ENCODE measurements around the gene GRAP2. TPM values are rescaled to one million over a fixed set of nuclear protein-coding genes. Genes with fewer than 3 reads are reported as not detected.
A peak's percentile ranks its signal among the peaks of the same experiment; 100 is the strongest.

Gene GRAP2
- polyA plus RNA-seq, 3 donors: 0.61 to 1.3 (median 1.1) TPM

DNA sequence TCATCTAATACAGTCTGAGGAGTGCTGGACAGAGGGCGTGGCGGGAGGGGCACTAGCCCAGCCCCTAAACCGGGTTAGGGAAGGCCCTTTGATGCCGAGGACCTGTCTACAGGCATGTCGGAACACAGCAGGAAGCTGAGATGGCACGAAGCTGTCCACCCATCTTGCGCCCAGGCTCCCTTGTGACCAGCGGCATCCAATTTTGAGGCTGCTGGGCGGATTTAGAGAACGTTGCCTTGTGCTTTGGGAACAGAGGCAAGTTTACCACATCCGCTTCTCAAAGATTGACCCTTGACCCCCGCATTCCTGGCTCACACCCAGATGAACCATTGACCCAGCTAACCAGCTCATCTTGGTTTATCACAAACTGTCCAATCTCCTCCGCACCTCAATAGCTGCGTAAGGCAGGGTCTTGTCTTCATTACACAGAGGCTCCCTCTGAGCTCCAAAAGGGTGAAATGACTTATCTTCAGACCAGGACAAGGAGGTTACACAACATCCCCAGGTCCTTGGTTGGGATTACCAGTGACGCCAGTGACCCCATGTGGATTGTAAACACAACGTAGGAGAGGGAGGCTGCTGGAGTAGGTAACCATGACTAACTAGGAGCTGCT, 98.4 kb downstream of the GRAP2 start:
- no peak for DNase-seq (ENCODE audit: extremely low read depth in 1 of 11, low read depth in 9 of 11, low spot score in 4 of 11)

DNA sequence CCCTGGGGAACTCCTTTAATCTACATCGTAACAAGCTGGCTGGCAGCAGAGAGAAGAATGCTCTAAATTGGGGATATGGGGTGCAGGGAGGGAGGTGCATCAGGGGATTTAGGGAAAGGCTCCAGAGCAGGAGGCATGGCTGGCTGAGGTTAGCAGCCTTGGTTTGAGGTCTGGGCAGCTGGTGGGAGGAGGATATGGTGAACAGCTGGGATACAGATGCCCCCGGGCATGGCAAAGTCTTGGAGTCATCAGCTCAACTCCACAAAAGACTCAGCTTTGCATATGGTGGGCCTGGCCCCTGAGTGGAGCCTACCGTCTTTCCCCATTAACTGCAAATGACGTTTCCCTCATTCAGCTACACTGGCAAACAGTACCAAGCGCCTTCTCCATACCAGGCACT, 99.3 kb downstream of the GRAP2 start:
- no peak for DNase-seq (ENCODE audit: extremely low read depth in 1 of 11, low read depth in 9 of 11, low spot score in 4 of 11)

DNA sequence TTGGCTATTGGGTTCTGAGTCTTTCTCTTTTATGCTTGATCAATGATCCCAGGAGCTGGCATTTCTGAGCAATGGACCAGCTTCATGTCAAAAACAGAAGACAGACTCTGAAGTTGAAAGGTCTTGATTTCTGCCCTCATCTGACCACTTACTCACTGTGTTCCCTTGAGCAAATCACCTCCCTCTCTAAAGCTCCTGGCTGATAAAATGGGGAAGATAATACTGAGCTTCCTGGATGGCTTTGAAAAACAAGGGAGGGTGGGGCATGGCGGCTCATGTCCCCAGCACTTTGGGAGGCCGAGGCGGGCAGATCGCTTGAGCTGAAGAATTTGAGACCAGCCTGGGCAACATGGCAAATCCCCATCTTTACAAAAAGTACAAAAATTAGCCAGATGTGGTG, 100.2 kb downstream of the GRAP2 start:
- no peak for DNase-seq (ENCODE audit: extremely low read depth in 1 of 11, low read depth in 9 of 11, low spot score in 4 of 11)

DNA sequence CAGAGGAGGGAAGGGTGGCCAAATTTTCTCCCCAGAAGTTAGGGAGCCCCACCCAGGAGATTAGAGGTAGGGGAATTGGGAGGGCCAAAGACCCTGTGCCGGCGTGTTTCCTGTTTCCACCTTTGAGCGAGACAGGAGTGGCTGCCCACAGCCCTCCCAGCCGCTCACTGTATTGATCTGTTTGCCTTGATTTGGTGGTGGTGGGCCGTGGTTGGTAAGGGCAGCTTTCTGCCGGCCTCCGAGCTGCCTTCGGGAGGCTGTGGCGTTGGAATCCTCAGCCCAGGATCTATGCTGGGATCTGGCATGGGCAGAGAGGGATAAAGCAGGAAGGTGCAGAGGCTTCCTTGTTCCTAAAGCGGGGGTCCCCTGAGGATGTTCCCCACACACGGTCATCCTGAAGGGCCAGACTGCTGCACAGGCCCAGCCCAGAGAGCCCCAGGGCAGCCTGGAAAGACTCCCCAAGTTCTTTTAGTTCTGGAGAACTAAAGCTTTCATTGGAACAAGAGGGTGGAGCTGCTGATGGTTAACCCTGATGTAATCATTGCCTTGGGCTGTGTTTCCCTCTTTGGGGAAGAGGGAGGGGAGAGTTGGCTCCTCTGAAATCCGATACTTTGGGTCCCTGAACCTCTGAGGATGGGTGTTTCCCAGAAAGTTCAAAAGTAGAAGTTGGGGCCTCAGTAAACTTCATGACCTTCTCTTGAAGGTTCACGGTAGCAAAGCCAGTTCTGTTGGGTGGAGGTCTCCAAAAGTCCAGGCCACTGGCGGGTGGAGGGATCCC, 101.1 kb downstream of the GRAP2 start:
- DNase-seq (ENCODE audit: extremely low read depth in 1 of 11, low read depth in 9 of 11, low spot score in 4 of 11): no peak

DNA sequence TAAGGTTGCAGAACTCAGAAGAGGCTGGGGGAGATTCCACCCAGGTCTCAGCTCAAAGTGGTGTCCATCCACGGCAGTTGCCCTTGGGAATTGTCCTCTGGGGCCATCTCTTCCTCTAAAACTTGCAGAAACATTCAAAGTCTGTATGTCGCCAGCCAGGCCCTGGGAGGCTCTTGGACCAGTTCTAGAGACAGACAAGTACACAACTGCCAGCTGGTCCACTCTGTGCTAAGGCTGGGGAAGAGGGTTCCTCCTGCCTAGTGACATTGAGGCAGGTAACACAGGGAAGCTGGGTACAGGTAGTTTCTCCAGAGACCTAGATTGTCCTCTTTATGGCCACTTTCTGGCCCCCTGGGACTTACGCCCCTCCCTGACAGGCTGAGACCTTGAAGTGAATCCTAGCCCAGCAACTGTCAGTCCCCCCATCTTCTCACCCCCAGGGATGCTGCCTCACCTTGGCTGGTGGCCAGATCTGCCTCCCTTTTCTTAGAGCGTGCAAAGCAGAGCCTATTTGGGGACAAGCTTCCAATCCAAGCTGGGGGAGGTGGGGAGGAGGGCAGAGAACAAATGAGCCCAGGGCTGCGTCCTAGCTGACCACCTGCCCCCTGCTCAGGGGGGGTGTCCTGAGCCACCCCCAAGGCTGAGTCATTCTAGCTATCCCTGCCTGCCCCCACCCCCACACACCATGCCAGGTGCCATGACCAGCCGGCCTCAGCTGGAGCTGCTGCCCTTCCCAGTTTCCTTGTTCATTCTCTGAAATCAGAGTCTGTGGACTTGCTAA, 102.2 kb downstream of the GRAP2 start:
- no peak for DNase-seq (ENCODE audit: extremely low read depth in 1 of 11, low read depth in 9 of 11, low spot score in 4 of 11)

DNA sequence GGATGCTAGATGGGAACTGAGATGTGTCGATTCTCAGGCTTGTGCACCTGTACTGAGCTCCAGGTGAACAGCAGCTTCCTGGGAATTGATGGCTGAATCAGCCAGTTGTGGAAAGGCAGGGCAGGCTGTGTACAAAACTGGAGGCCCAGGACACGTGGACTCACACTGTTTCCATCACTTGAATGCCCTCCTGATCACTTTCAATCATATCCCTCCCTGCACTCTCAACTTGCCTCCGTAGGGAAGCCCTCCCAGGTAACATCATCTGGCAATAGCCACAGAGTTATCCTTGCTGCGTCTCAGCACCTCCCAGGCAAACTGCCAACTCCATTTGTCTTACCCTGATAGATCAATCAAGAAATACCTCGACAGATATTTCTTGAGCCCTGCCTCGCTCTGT, 104.0 kb downstream of the GRAP2 start:
- DNase-seq (ENCODE audit: extremely low read depth in 1 of 11, low read depth in 9 of 11, low spot score in 4 of 11): no peak

DNA sequence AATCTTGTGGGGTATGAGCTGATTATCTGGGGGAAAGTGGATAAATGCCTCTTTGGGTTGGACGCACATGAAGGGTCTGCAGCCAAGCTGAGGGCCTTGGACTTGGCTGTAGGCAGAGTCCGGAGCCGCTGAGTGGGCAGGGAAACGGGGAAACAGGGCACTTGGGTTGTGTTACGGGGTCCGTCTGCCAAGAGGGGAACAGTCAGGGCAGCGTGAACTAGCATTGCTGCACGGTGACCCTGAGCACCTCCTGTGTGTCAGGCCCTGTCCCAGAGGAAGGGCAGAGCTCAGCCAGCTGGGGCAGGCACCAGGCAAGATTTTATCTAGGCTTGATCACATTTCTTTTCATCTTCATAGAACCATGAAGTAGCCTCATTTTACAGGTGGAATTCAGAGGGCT, 105.8 kb downstream of the GRAP2 start:
- DNase-seq (ENCODE audit: extremely low read depth in 1 of 11, low read depth in 9 of 11, low spot score in 4 of 11): no peak

DNA sequence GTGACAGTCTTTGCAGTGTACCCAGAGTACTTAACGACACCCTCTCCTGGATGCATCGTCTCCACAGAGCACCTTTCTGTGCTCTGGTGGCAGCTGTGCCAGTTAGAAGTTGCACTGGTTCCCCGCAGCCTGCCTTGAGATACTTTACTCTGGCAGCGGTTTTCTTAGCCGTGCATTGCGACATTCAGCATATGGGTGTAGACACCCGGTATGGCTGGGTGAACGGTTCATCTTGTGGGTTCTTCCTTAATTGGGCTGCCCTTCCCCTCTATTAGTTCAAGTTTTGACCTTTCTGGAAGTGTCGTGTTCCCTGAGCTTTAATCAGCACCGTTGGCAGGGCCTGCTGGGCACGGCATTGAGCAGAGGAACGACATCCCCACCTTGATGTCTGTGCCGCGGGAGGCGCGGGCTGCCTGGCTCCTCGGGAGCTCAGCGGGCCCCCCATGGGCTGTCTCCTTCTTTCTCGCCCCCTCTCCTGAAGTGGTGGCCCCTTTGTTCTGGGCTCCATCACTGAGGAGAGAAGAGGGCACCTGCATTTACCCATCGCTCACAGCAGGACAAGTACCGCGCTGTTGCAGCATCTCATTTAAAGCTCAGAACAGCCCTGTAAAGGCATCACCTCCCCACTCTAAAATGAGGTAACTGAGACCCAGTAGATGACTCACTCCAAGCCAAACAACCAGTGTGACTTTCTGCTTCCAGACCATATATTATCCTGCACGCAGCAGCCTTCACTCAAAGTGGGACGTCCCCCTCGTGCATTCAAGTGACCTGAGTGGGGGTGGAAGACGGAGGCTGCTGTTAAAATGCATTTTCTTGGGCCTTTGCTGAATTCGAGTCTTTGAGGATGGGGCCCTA, 107.2 kb downstream of the GRAP2 start:
- no peak for DNase-seq (ENCODE audit: extremely low read depth in 1 of 11, low read depth in 9 of 11, low spot score in 4 of 11)

DNA sequence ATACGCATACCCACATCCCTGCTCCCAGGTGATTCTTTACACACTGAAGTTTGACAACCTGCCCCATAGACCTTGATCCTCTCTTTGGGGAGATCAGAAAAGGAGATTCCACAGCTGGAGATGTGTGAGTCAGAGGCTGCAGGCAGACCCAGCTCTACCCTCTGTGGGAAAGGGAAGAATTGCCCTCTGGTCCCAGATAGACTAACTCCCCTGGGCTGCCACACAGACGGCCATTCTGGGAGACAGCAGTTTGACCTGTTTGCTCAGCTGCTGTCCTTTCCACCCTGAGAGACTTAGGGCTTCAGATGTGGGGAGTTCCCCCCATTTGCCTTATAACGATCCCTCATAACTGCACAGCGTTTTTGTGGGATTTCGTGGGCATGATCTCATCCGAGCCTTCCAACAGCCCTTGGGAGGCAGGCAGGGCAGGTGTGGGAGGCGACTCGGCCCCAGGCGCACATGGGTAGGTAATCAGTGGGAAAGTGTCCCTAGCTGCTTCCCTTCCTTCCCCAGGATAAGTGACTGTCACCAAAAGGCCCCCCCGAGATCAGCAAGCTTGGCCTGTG, 107.9 kb downstream of the GRAP2 start:
- no peak for DNase-seq (ENCODE audit: extremely low read depth in 1 of 11, low read depth in 9 of 11, low spot score in 4 of 11)

DNA sequence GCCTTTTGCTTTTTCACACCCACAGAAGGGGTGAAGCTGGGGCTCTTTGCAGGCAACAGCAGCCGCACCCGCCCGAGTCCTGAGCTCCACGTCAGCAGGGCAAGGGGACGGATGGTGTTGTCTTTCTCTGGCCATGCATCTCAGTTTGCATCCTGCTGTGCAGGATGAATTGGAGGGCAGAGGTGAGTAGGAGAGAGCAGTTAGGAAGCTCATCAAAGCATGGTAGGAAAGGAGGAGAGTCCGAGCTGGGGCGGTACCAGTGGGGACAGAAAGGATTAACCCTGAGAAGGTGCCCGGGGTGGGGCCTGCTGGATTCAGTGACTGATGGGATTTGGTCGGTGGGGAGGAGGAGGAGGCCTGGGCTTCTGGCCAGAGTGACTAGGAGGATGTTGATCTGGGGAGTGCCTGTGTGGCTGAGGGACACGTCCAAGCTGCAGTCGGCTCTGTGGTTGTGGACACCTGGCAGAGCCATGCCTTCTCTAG, 108.4 kb downstream of the GRAP2 start:
- peak in 4 of 11 donors; percentile 38 to 66 (median 58) for DNase-seq (ENCODE audit: extremely low read depth in 1 of 11, low read depth in 9 of 11, low spot score in 4 of 11)

DNA sequence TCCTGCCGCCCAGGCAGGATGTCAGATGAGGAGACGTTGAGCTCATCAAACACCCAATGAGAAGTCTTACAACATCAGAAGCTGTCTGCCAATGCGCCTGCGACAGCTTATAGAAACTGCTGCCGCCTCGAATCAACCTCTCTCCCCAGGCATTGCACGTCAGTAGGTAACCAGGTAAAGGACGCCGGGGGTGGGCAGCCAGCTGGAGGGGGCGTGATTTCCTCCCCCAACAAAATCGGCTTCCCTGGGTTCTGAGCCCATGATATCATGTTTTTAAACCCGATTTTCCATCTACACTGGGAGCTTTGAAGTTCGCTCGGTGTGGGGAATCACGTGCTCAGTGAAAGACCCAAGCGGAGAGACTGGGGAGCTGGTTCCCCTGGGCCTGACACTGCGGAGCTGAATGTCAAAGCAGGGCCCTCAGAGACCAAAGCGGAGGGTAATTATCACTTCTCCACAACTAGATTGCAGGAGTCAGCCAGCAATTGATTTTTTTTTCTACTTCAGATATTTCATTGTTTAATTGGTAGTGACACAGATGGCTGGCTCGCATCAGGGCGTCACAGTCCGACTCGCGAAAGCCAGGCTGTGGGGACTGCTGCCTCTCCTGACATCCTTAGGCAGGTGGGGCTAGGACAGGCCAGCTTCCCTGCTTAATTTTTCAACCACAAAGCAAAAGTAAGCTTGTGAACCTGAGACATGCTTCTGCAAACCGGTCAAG, 109.2 kb downstream of the GRAP2 start:
- no peak for DNase-seq (ENCODE audit: extremely low read depth in 1 of 11, low read depth in 9 of 11, low spot score in 4 of 11)

DNA sequence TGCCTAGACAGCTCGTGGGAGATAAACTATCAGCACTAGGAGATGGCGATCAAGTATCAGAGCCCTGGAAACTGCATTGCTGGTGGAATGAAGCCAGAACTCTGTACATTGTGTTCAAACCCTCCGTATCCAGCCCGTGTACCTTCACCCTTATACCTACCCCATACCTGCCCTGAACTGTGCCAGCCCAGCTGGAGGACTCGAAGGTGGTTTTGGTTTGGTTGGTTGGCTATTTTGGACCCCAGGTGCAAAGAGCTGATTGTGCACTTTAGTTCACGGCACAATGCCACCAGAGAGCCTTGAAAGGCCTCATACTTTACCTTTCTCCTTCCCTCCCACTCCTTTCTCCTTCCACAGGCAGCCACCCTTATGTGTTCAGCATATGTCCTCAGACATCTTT, 109.9 kb downstream of the GRAP2 start:
- DNase-seq (ENCODE audit: extremely low read depth in 1 of 11, low read depth in 9 of 11, low spot score in 4 of 11): no peak

DNA sequence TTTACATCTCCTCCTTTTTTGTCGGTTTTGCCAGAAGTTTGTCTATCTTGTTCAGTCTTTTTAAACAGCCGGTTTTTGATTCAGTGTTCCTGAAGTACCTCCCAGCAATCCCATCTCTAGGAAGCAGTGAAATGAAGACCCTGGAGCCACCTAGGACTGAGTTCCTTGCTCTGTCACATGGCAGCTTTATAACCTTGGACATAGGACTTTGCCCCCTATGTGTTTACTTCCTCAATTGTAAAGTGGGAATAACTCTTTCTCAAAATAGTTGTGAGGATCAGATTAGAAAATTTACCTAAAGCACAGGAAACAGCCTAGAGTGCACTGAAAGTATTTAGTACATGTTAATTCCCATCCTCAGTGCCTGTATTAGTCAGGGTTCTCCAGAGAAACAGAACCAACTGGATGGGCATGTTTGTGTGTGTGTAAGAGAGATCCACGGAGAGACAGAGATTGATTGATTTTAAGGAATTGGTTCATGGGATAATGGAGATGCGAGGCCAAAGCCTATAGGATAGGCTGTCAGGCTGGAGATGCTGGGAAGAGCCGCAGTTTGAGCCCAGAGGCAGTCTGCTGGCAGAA, 113.9 kb downstream of the GRAP2 start:
- no peak for DNase-seq (ENCODE audit: extremely low read depth in 1 of 11, low read depth in 9 of 11, low spot score in 4 of 11)

DNA sequence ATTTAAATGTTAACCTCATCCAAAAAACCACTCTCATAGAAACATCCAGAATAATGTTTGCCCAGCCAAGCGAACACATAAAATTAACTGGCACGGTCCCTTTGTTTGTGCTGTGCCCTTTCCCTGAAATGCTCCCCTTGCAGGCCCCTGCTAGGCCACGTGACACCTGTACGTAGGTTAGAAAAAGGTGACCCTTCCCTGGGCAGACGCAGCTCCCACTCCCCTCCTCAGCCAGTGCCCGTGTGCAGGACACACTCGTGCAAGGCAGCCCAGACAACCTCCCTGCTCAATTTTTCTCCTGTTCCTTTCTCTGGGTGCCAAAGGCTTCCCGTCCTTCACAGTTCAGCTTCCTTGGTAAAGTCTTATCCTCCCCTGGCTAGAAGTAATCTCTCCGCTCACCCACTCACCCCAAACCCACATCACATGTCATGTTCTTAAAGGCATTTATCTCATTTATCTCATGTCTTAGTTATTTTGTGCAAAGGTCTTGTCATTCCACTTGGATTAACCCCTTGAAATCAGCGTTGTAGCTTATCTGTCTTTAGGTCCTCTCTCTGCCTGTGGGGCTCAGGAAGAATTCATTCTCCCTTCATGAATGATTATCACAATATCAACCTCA, 114.6 kb downstream of the GRAP2 start:
- DNase-seq (ENCODE audit: extremely low read depth in 1 of 11, low read depth in 9 of 11, low spot score in 4 of 11): no peak

DNA sequence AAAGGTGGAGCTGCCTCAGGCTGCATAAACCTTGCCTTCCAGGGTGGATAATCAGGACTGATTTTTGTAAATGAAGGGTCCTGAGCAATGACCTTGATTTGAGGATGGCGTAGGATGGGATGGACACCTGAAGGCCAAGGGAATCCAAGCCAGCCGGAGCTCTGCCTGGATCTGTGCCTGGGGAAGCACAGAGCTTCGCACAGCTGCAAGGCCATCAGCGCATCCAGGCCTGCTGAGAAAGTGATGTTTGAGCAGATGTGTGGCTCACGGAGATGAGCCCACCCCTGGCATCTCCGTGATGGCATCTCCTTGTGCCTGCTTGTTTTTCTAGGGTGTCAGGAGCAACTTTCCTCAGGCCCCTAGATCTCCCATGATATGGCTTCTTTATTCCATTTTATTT, 117.2 kb downstream of the GRAP2 start:
- no peak for DNase-seq (ENCODE audit: extremely low read depth in 1 of 11, low read depth in 9 of 11, low spot score in 4 of 11)

DNA sequence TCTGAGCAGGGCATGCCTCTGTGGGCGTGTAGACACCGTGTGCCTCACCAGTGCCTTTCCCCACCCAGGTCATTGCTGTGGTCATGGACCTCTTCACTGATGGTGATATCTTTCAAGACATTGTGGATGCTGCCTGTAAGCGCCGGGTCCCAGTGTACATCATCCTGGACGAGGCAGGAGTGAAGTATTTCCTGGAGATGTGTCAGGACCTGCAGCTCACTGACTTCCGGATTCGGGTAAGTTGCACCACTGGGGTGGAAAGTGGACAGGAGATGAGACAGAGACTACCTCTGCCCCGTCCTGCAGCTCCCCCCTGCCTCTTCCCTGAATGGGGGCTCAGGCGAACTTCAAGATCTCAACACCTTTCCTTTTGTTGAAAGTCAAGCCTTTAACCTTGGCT, 118.2 kb downstream of the GRAP2 start:
- DNase-seq (ENCODE audit: extremely low read depth in 1 of 11, low read depth in 9 of 11, low spot score in 4 of 11): no peak

DNA sequence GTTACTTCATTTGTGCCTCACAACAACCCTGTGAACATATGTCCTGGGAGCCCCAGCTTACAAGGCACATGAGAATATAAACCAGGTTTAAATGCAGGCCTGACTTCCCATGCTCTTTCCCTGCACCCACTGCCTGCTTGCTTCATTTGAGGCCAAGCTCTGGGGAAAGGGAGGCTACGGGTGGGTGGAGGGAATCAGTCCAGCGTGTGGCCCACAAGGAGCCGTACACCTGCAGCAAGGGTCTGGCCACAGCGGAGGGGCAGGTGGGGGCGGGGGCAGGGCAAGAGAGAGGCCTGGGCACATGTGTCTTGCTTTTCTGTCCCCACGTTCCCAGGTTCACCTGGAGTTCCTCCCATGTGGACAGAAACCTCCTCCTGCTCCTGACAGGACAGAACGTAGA, 120.1 kb downstream of the GRAP2 start:
- DNase-seq (ENCODE audit: extremely low read depth in 1 of 11, low read depth in 9 of 11, low spot score in 4 of 11): no peak
